T-helper 17 cell (primary cell): ENCODE measurements around the gene UPF1. TPM values are rescaled to one million over a fixed set of nuclear protein-coding genes. Genes with fewer than 3 reads are reported as not detected.

Experiments used
- ATAC-seq: fragments of 150-1000 bp; cut with Tn5 transposase; 2 replicates; pipeline ENCODE4 v1.10.0; 2021; ENCODE audit warnings: mild to moderate bottlenecking, moderate library complexity
- DNase-seq, 3 donors: peaks; one replicate each; pipeline versions ENCODE4 v3.0.0 to v3.0.0-alpha.2; 2020 to 2021
- H3K9me3 ChIP-seq: one replicate; pipeline ENCODE4 v1.7.0; 2013; ENCODE audit warnings: low read length, mild to moderate bottlenecking; ENCODE audit not compliant: control insufficient read depth, poor library complexity, severe bottlenecking
- H3K27ac Mint-ChIP-seq: one replicate; pipeline ENCODE4 v1.8.0; 2022; ENCODE audit warnings: mild to moderate bottlenecking, moderate library complexity, mixed read lengths
- H3K27me3 Mint-ChIP-seq: one replicate; pipeline ENCODE4 v1.8.0; 2022; ENCODE audit warnings: mixed read lengths
- H3K36me3 Mint-ChIP-seq: one replicate; pipeline ENCODE4 v1.8.0; 2022; ENCODE audit warnings: low read depth, mixed read lengths
- H3K4me1 Mint-ChIP-seq: one replicate; pipeline ENCODE4 v1.8.0; 2022; ENCODE audit warnings: mild to moderate bottlenecking, mixed read lengths
- H3K4me3 Mint-ChIP-seq: one replicate; pipeline ENCODE4 v1.8.0; 2022; ENCODE audit warnings: mild to moderate bottlenecking, moderate library complexity, mixed read lengths
- total RNA-seq, 4 donors: library from RNA in 2 of 4; stranded (reverse) in 2 of 4; gene quantifications; one replicate each; pipeline ENCODE4 v1.2.3 and lab custom pipeline; 2022 to 2026

The UPF1 gene
- total RNA-seq, 2 donors from 2014 or later: 135 to 143 TPM

GRCh38 chr19:18869781-18870530 lies 38.2 kb downstream of the UPF1 start:
- ATAC-seq (no peak), DNase-seq (no peak)
- no peak overlapping the region for H3K27ac Mint-ChIP-seq
- peaks cover 11% of the 10 kb centered on the region for H3K27me3 Mint-ChIP-seq
- H3K4me3 Mint-ChIP-seq: no peak overlapping the region
- H3K36me3 Mint-ChIP-seq: peaks cover 4% of the 10 kb centered on the region
- H3K9me3 ChIP-seq: no peaks in the 10 kb centered on the region
- H3K4me1 Mint-ChIP-seq: peaks cover 11% of the 10 kb centered on the region

- Mint-ChIP-seq H3K36me3 (peaks cover 4% of the 10 kb centered on the region), H3K4me1 (peaks cover 11% of the 10 kb centered on the region), H3K27me3 (peaks cover 11% of the 10 kb centered on the region), H3K27ac (peak overlapping the region; percentile 87), H3K4me3 (peak overlapping the region; percentile 62)
- no peak for DNase-seq
- ATAC-seq: no peak
- H3K9me3 ChIP-seq: no peaks in the 10 kb centered on the region
These were observed 38.9 kb downstream of the UPF1 start for GRCh38 chr19:18870531-18871172.

GRCh38 chr19:18871543-18871942 lies 39.8 kb downstream of the UPF1 start:
- Mint-ChIP-seq H3K27me3 (peaks cover 11% of the 10 kb centered on the region), H3K27ac (peak overlapping the region; percentile 87), H3K4me3 (peak overlapping the region; percentile 58), H3K36me3 (peaks cover 4% of the 10 kb centered on the region), H3K4me1 (peaks cover 9% of the 10 kb centered on the region)
- ATAC-seq: no peak
- DNase-seq: no peak
- H3K9me3 ChIP-seq: no peaks in the 10 kb centered on the region

- peaks cover 2% of the 10 kb centered on the region for H3K36me3 Mint-ChIP-seq
- no peak overlapping the region for H3K27ac Mint-ChIP-seq
- ATAC-seq: no peak
These were observed 44.0 kb downstream of the UPF1 start for GRCh38 chr19:18875726-18876125.

GRCh38 chr19:18876865-18877264 lies 45.1 kb downstream of the UPF1 start:
- Mint-ChIP-seq H3K4me3 (no peak overlapping the region), H3K27ac (no peak overlapping the region), H3K4me1 (peaks cover under 1% of the 10 kb centered on the region), H3K36me3 (no peaks in the 10 kb centered on the region), H3K27me3 (peaks cover 5% of the 10 kb centered on the region)
- DNase-seq: no peak
- H3K9me3 ChIP-seq: no peaks in the 10 kb centered on the region
- no peak for ATAC-seq

More at GRCh38 chr19:18875726-18876125, 44.0 kb downstream of the UPF1 start:
- Mint-ChIP-seq H3K4me3 (no peak overlapping the region), H3K4me1 (peaks cover 8% of the 10 kb centered on the region), H3K27me3 (peaks cover 11% of the 10 kb centered on the region)
- DNase-seq: no peak
- H3K9me3 ChIP-seq: no peaks in the 10 kb centered on the region

- no peak for DNase-seq
These were observed 46.5 kb downstream of the UPF1 start for GRCh38 chr19:18878058-18878797.

GRCh38 chr19:18878858-18879578 lies 47.3 kb downstream of the UPF1 start:
- H3K27me3 Mint-ChIP-seq: no peaks in the 10 kb centered on the region
- H3K36me3 Mint-ChIP-seq: no peaks in the 10 kb centered on the region
- no peaks in the 10 kb centered on the region for H3K9me3 ChIP-seq
- no peaks in the 10 kb centered on the region for H3K4me1 Mint-ChIP-seq
- ATAC-seq: no peak
- no peak for DNase-seq
- H3K4me3 Mint-ChIP-seq: no peak overlapping the region
- no peak overlapping the region for H3K27ac Mint-ChIP-seq

More at GRCh38 chr19:18878058-18878797, 46.5 kb downstream of the UPF1 start:
- no peak overlapping the region for H3K4me3 Mint-ChIP-seq
- H3K4me1 Mint-ChIP-seq: no peaks in the 10 kb centered on the region
- no peaks in the 10 kb centered on the region for H3K9me3 ChIP-seq
- H3K27ac Mint-ChIP-seq: no peak overlapping the region
- no peak for ATAC-seq
- peaks cover under 1% of the 10 kb centered on the region for H3K27me3 Mint-ChIP-seq
- H3K36me3 Mint-ChIP-seq: no peaks in the 10 kb centered on the region

GRCh38 chr19:18879579-18880373 lies 48.0 kb downstream of the UPF1 start:
- no peak for DNase-seq
- Mint-ChIP-seq H3K4me3 (no peak overlapping the region), H3K27me3 (no peaks in the 10 kb centered on the region), H3K36me3 (no peaks in the 10 kb centered on the region), H3K27ac (no peak overlapping the region), H3K4me1 (no peaks in the 10 kb centered on the region)
- no peaks in the 10 kb centered on the region for H3K9me3 ChIP-seq
- peak; percentile 81 for ATAC-seq

GRCh38 chr19:18881491-18881890 lies 49.7 kb downstream of the UPF1 start:
- Mint-ChIP-seq H3K27ac (peak overlapping the region; percentile 70), H3K4me3 (peak overlapping the region; percentile 31), H3K27me3 (no peaks in the 10 kb centered on the region), H3K4me1 (no peaks in the 10 kb centered on the region), H3K36me3 (no peaks in the 10 kb centered on the region)
- H3K9me3 ChIP-seq: no peaks in the 10 kb centered on the region
- ATAC-seq: no peak
- DNase-seq: no peak

- no peak for DNase-seq
- H3K9me3 ChIP-seq: no peaks in the 10 kb centered on the region
- H3K4me1 Mint-ChIP-seq: no peaks in the 10 kb centered on the region
- H3K36me3 Mint-ChIP-seq: no peaks in the 10 kb centered on the region
- ATAC-seq: no peak
- H3K4me3 Mint-ChIP-seq: no peak overlapping the region
- H3K27me3 Mint-ChIP-seq: no peaks in the 10 kb centered on the region
- no peak overlapping the region for H3K27ac Mint-ChIP-seq
These were observed 52.0 kb downstream of the UPF1 start for GRCh38 chr19:18883526-18884304.

- Mint-ChIP-seq H3K27ac (no peak overlapping the region), H3K4me3 (no peak overlapping the region), H3K27me3 (peaks cover 8% of the 10 kb centered on the region), H3K36me3 (no peaks in the 10 kb centered on the region), H3K4me1 (peaks cover 2% of the 10 kb centered on the region)
- no peaks in the 10 kb centered on the region for H3K9me3 ChIP-seq
- no peak for ATAC-seq
- DNase-seq: no peak
These were observed 55.2 kb downstream of the UPF1 start for GRCh38 chr19:18886972-18887371.
